Thyroid gland (tissue), 4 donors: Measurements from ENCODE around the gene DUSP12.

Source experiments
- CTCF ChIP-seq, 6 experiments: fragments of 200-600 bp in 3 of 6; fragments of 450-650 bp in 3 of 6; sonication (generic) in 3 of 6; IDR thresholded peaks; one replicate each; pipeline ENCODE4 v1.5.1; 2016 to 2019; ENCODE audit warnings: antibody characterized with exemption in 6 of 6, mild to moderate bottlenecking in 2 of 6, inconsistent platforms in 1 of 6, moderate library complexity in 1 of 6
- POLR2A ChIP-seq, 2 donors: fragments of 450-650 bp; IDR thresholded peaks; one replicate each; pipeline ENCODE4 v1.6.1; 2017; ENCODE audit warnings: antibody characterized with exemption in 2 of 2, mild to moderate bottlenecking in 2 of 2, moderate library complexity in 1 of 2

- TF ChIP-seq CTCF (IDR thresholded peaks at IDR 0.05) (no peak), POLR2A (IDR thresholded peaks at IDR 0.05) (no peak)
Observed at GRCh38 chr1:161782886-161783285, 33.3 kb downstream of the DUSP12 start.
